GM23338 (cell line): Measurements from ENCODE around the gene UBL4A. TPM values are rescaled to one million over a fixed set of nuclear protein-coding genes. Genes with fewer than 3 reads are reported as not detected.

Experiments
- ATAC-seq: fragments of 200-7000 bp; cut with Tn5 transposase; 3 replicates; pipeline ENCODE4 v1.9.1; 2020
- DNase-seq: peaks from one replicate; pipeline ENCODE4 v3.0.0-alpha.2; 2015; ENCODE audit warnings: low spot score
- H2AFZ ChIP-seq: fragments of 200-600 bp; sonication (generic); 2 replicates; pipeline ENCODE4 v1.8.0; 2016; ENCODE audit warnings: antibody characterized with exemption, mild to moderate bottlenecking, moderate library complexity
- H3F3A ChIP-seq: fragments of 200-600 bp; sonication (generic); replicated peaks from 2 replicates; pipeline ENCODE4 v1.8.0; 2017; ENCODE audit warnings: antibody characterized with exemption, mixed run types, low read depth
- H3K27ac ChIP-seq: fragments of 200-600 bp; sonication (generic); 2 replicates; pipeline ENCODE4 v1.6.1; 2016; ENCODE audit warnings: low read depth
- H3K27me3 ChIP-seq: fragments of 200-600 bp; sonication (generic); 2 replicates; pipeline ENCODE4 v1.8.0; 2016; ENCODE audit warnings: mild to moderate bottlenecking, mixed run types, moderate library complexity; ENCODE audit not compliant: insufficient read depth
- H3K36me3 ChIP-seq: fragments of 200-600 bp; sonication (generic); 2 replicates; pipeline ENCODE4 v1.8.0; 2016; ENCODE audit warnings: mild to moderate bottlenecking; ENCODE audit not compliant: insufficient read depth
- H3K4me1 ChIP-seq: fragments of 200-600 bp; sonication (generic); 2 replicates; pipeline ENCODE4 v1.8.0; 2016; ENCODE audit warnings: mild to moderate bottlenecking, moderate library complexity; ENCODE audit not compliant: insufficient read depth
- H3K4me2 ChIP-seq: fragments of 200-600 bp; sonication (generic); 2 replicates; pipeline ENCODE4 v1.7.1; 2017; ENCODE audit warnings: mixed run types
- H3K4me3 ChIP-seq: fragments of 200-600 bp; sonication (generic); 2 replicates; pipeline ENCODE4 v1.6.1; 2016; ENCODE audit warnings: mixed run types
- H3K79me2 ChIP-seq: fragments of 200-600 bp; sonication (generic); replicated peaks from 2 replicates; pipeline ENCODE4 v1.8.0; 2017; ENCODE audit warnings: mild to moderate bottlenecking; ENCODE audit not compliant: insufficient read depth
- H3K9me2 ChIP-seq: fragments of 200-600 bp; sonication (generic); 2 replicates; pipeline ENCODE4 v1.8.0; 2017; ENCODE audit not compliant: insufficient read depth
- H4K20me1 ChIP-seq: fragments of 200-600 bp; sonication (generic); replicated peaks from 2 replicates; pipeline ENCODE4 v1.8.0; 2017; ENCODE audit warnings: mild to moderate bottlenecking; ENCODE audit not compliant: insufficient read depth
- H3K27ac Mint-ChIP-seq: 2 replicates; pipeline ENCODE4 v1.8.0; 2020; ENCODE audit warnings: inconsistent platforms, mild to moderate bottlenecking, moderate library complexity, mixed read lengths
- H3K27me3 Mint-ChIP-seq: 3 replicates; pipeline ENCODE4 v1.8.0; 2022; ENCODE audit warnings: low read depth, mild to moderate bottlenecking, moderate library complexity, mixed read lengths, inconsistent platforms; ENCODE audit not compliant: insufficient read depth, poor library complexity
- H3K36me3 Mint-ChIP-seq: 3 replicates; pipeline ENCODE4 v1.8.0; 2021; ENCODE audit warnings: low read depth, mild to moderate bottlenecking, inconsistent platforms, moderate library complexity, mixed read lengths
- H3K4me1 Mint-ChIP-seq: 3 replicates; pipeline ENCODE4 v1.8.0; 2020; ENCODE audit warnings: mild to moderate bottlenecking, inconsistent platforms, mixed read lengths
- H3K4me3 Mint-ChIP-seq: 3 replicates; pipeline ENCODE4 v1.8.0; 2021; ENCODE audit warnings: moderate library complexity, mild to moderate bottlenecking, inconsistent platforms, mixed read lengths
- H3K9me3 Mint-ChIP-seq: 3 replicates; pipeline ENCODE4 v1.8.0; 2020; ENCODE audit warnings: moderate library complexity, mild to moderate bottlenecking, inconsistent platforms, mixed read lengths
- CREB1 ChIP-seq: fragments of 250-450 bp; sonication (Bioruptor Pico); IDR thresholded peaks from 2 replicates; pipeline ENCODE4 v1.5.0; 2020; ENCODE audit warnings: low read depth, mild to moderate bottlenecking, moderate library complexity
- EZH2 ChIP-seq: fragments of 200-600 bp; sonication (generic); IDR thresholded peaks from one replicate; pipeline ENCODE4 v1.8.0; 2017; ENCODE audit warnings: antibody characterized with exemption, mild to moderate bottlenecking, low read depth; ENCODE audit not compliant: unreplicated experiment
- EZH2phosphoT487 ChIP-seq: fragments of 200-600 bp; sonication (generic); IDR thresholded peaks from one replicate; pipeline ENCODE4 v1.8.1; 2018; ENCODE audit warnings: antibody characterized with exemption; ENCODE audit not compliant: unreplicated experiment
- JUNB ChIP-seq: IDR thresholded peaks from one replicate; pipeline ENCODE4 v1.6.1; 2016; ENCODE audit warnings: antibody characterized with exemption; ENCODE audit not compliant: unreplicated experiment
- NANOG ChIP-seq: IDR thresholded peaks from 2 replicates; pipeline ENCODE4 v1.6.1; 2016; ENCODE audit warnings: antibody characterized with exemption, borderline replicate concordance
- POLR2AphosphoS5 ChIP-seq: IDR thresholded peaks from 2 replicates; pipeline ENCODE4 v1.6.1; 2016; ENCODE audit warnings: antibody characterized with exemption, low read depth
- STAT1 ChIP-seq: IDR thresholded peaks from one replicate; pipeline ENCODE4 v1.6.1; 2016; ENCODE audit warnings: antibody characterized with exemption; ENCODE audit not compliant: unreplicated experiment
- ZNF114 ChIP-seq: fragments of 250-450 bp; sonication (Bioruptor Pico); IDR thresholded peaks from 2 replicates; pipeline ENCODE4 v1.5.0; 2020; ENCODE audit warnings: mild to moderate bottlenecking, moderate library complexity
- ZNF331 ChIP-seq: fragments of 250-450 bp; sonication (Bioruptor Pico); IDR thresholded peaks from 2 replicates; pipeline ENCODE4 v1.5.0; 2020; ENCODE audit warnings: low read depth, mild to moderate bottlenecking, moderate library complexity
- polyA plus RNA-seq: library from polyadenylated mRNA; unstranded; fragments of >200 nt; fragmentation: Nextera tagmentation; extraction: Ambion mirVana; gene quantifications from 2 replicates; pipeline ENCODE4 v1.2.1, GENCODE V29; 2016
- total RNA-seq: library from RNA; depleted of rRNA; stranded (reverse); fragments of >200 nt; shearing (Covaris generic); gene quantifications from 2 replicates; pipeline ENCODE4 v1.2.3, GENCODE V29; 2014
- TF ChIP-seq, protein P1 (sequence below): IDR thresholded peaks from 2 replicates; pipeline ENCODE4 v1.6.1; 2016; ENCODE audit warnings: antibody characterized with exemption
- TF ChIP-seq, protein P2 (sequence below): fragments of 250-450 bp; sonication (Bioruptor Pico); IDR thresholded peaks from 2 replicates; pipeline ENCODE4 v1.5.0; 2020; ENCODE audit warnings: mild to moderate bottlenecking, moderate library complexity
- TF ChIP-seq, protein P3 (sequence below): IDR thresholded peaks from one replicate; pipeline ENCODE4 v1.6.1; 2018; ENCODE audit warnings: antibody characterized with exemption; ENCODE audit not compliant: unreplicated experiment
- TF ChIP-seq, protein P4 (sequence below), 2 experiments: fragments of 200-600 bp in 1 of 2; sonication (generic) in 1 of 2; conservative IDR thresholded peaks; 2 replicates each; pipeline versions ENCODE4 v1.5.1 to v1.6.1; 2016 to 2017; ENCODE audit warnings: antibody characterized with exemption in 2 of 2, low read depth in 2 of 2, mild to moderate bottlenecking in 2 of 2, moderate library complexity in 1 of 2

Gene UBL4A
- total and polyA plus RNA-seq, 2 experiments from 2014 or later: 15.6 to 43.7 TPM

DNA sequence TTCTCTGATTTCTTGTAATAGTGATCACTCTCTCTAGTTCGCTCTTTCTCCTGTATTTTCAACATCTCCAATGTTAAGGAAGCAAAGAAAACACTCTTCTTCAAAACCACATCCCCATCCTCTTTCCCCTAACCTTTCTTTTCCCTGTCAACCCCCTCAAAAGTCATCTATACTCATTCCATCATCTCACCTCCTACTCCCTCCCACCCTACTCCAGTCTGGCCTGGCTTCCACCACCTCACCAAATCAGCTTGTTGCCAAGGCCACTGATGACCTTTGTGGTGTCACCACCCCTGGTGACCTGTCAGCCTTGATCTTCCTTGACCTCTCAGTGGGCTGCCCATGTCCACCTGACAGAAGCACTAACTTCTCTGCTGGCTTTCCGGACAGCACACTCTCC is 27.3 kb upstream of the UBL4A start:
- Mint-ChIP-seq H3K27me3 (peaks cover 12% of the 10 kb centered on the region), H3K9me3 (no peaks in the 10 kb centered on the region), H3K36me3 (peaks cover 11% of the 10 kb centered on the region; the same call in 2 of the 3 replicates), H3K27ac (no peak overlapping the region), H3K4me3 (no peak overlapping the region), H3K4me1 (peaks cover 14% of the 10 kb centered on the region)
- Histone ChIP-seq H3K4me3 (no peak overlapping the region), H3K9me2 (no peaks in the 10 kb centered on the region), H3K36me3 (no peaks in the 10 kb centered on the region), H3K4me2 (no peak overlapping the region), H3K4me1 (peaks cover 10% of the 10 kb centered on the region), H2AFZ (no peak overlapping the region), H3F3A (0 out of 2 replicates have a peak, but pooled peaks cover 4% of the 10 kb centered on the region), H3K27me3 (no peaks in the 10 kb centered on the region), H4K20me1 (no peaks in the 10 kb centered on the region), H3K79me2 (no peaks in the 10 kb centered on the region), H3K27ac (no peak overlapping the region)
- no peak for ATAC-seq
- DNase-seq: no peak
- TF ChIP-seq POLR2AphosphoS5 (no peak), JUNB (no peak), STAT1 (no peak), ZNF114 (CRISPR knock-in tag) (no peak), EZH2phosphoT487 (no peak), CREB1 (CRISPR knock-in tag) (no peak), ZNF331 (no peak), EZH2 (no peak), NANOG (no peak)
- TF ChIP-seq, protein P1, sequence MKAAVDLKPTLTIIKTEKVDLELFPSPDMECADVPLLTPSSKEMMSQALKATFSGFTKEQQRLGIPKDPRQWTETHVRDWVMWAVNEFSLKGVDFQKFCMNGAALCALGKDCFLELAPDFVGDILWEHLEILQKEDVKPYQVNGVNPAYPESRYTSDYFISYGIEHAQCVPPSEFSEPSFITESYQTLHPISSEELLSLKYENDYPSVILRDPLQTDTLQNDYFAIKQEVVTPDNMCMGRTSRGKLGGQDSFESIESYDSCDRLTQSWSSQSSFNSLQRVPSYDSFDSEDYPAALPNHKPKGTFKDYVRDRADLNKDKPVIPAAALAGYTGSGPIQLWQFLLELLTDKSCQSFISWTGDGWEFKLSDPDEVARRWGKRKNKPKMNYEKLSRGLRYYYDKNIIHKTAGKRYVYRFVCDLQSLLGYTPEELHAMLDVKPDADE: no peak
- TF ChIP-seq, protein P2, sequence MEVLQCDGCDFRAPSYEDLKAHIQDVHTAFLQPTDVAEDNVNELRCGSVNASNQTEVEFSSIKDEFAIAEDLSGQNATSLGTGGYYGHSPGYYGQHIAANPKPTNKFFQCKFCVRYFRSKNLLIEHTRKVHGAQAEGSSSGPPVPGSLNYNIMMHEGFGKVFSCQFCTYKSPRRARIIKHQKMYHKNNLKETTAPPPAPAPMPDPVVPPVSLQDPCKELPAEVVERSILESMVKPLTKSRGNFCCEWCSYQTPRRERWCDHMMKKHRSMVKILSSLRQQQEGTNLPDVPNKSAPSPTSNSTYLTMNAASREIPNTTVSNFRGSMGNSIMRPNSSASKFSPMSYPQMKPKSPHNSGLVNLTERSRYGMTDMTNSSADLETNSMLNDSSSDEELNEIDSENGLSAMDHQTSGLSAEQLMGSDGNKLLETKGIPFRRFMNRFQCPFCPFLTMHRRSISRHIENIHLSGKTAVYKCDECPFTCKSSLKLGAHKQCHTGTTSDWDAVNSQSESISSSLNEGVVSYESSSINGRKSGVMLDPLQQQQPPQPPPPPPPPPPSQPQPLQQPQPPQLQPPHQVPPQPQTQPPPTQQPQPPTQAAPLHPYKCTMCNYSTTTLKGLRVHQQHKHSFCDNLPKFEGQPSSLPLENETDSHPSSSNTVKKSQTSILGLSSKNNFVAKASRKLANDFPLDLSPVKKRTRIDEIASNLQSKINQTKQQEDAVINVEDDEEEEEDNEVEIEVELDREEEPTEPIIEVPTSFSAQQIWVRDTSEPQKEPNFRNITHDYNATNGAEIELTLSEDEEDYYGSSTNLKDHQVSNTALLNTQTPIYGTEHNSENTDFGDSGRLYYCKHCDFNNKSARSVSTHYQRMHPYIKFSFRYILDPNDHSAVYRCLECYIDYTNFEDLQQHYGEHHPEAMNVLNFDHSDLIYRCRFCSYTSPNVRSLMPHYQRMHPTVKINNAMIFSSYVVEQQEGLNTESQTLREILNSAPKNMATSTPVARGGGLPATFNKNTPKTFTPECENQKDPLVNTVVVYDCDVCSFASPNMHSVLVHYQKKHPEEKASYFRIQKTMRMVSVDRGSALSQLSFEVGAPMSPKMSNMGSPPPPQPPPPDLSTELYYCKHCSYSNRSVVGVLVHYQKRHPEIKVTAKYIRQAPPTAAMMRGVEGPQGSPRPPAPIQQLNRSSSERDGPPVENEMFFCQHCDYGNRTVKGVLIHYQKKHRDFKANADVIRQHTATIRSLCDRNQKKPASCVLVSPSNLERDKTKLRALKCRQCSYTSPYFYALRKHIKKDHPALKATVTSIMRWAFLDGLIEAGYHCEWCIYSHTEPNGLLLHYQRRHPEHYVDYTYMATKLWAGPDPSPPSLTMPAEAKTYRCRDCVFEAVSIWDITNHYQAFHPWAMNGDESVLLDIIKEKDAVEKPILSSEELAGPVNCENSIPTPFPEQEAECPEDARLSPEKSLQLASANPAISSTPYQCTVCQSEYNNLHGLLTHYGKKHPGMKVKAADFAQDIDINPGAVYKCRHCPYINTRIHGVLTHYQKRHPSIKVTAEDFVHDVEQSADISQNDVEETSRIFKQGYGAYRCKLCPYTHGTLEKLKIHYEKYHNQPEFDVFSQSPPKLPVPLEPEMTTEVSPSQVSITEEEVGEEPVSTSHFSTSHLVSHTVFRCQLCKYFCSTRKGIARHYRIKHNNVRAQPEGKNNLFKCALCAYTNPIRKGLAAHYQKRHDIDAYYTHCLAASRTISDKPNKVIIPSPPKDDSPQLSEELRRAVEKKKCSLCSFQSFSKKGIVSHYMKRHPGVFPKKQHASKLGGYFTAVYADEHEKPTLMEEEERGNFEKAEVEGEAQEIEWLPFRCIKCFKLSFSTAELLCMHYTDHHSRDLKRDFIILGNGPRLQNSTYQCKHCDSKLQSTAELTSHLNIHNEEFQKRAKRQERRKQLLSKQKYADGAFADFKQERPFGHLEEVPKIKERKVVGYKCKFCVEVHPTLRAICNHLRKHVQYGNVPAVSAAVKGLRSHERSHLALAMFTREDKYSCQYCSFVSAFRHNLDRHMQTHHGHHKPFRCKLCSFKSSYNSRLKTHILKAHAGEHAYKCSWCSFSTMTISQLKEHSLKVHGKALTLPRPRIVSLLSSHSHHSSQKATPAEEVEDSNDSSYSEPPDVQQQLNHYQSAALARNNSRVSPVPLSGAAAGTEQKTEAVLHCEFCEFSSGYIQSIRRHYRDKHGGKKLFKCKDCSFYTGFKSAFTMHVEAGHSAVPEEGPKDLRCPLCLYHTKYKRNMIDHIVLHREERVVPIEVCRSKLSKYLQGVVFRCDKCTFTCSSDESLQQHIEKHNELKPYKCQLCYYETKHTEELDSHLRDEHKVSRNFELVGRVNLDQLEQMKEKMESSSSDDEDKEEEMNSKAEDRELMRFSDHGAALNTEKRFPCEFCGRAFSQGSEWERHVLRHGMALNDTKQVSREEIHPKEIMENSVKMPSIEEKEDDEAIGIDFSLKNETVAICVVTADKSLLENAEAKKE (CRISPR knock-in tag): no peak
- TF ChIP-seq, protein P3, sequence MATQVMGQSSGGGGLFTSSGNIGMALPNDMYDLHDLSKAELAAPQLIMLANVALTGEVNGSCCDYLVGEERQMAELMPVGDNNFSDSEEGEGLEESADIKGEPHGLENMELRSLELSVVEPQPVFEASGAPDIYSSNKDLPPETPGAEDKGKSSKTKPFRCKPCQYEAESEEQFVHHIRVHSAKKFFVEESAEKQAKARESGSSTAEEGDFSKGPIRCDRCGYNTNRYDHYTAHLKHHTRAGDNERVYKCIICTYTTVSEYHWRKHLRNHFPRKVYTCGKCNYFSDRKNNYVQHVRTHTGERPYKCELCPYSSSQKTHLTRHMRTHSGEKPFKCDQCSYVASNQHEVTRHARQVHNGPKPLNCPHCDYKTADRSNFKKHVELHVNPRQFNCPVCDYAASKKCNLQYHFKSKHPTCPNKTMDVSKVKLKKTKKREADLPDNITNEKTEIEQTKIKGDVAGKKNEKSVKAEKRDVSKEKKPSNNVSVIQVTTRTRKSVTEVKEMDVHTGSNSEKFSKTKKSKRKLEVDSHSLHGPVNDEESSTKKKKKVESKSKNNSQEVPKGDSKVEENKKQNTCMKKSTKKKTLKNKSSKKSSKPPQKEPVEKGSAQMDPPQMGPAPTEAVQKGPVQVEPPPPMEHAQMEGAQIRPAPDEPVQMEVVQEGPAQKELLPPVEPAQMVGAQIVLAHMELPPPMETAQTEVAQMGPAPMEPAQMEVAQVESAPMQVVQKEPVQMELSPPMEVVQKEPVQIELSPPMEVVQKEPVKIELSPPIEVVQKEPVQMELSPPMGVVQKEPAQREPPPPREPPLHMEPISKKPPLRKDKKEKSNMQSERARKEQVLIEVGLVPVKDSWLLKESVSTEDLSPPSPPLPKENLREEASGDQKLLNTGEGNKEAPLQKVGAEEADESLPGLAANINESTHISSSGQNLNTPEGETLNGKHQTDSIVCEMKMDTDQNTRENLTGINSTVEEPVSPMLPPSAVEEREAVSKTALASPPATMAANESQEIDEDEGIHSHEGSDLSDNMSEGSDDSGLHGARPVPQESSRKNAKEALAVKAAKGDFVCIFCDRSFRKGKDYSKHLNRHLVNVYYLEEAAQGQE: no peak
- TF ChIP-seq, protein P4, sequence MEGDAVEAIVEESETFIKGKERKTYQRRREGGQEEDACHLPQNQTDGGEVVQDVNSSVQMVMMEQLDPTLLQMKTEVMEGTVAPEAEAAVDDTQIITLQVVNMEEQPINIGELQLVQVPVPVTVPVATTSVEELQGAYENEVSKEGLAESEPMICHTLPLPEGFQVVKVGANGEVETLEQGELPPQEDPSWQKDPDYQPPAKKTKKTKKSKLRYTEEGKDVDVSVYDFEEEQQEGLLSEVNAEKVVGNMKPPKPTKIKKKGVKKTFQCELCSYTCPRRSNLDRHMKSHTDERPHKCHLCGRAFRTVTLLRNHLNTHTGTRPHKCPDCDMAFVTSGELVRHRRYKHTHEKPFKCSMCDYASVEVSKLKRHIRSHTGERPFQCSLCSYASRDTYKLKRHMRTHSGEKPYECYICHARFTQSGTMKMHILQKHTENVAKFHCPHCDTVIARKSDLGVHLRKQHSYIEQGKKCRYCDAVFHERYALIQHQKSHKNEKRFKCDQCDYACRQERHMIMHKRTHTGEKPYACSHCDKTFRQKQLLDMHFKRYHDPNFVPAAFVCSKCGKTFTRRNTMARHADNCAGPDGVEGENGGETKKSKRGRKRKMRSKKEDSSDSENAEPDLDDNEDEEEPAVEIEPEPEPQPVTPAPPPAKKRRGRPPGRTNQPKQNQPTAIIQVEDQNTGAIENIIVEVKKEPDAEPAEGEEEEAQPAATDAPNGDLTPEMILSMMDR (conservative IDR thresholded peaks at IDR 0.05; ENCODE audit: low read depth in 2 of 2): no peak
